MCF 10A (cell line): ENCODE results near the gene STAMBP. TPM values are rescaled to one million over a fixed set of nuclear protein-coding genes. Genes with fewer than 3 reads are reported as not detected.

Experiments
- BruUV-seq: library from RNA; stranded (reverse); fragments of 400-500 nt; replicated peaks from 2 replicates; lab custom pipeline; 2021; lab: Mats Ljungman, UMichigan
- CTCF ChIA-PET: fragments of 300-600 bp; sonication (Branson Sonifier 250); formaldehyde crosslinking; extraction: SDS; loops from one replicate; lab custom pipeline; 2021; ENCODE audit warnings: antibody characterized with exemption, inconsistent platforms; lab: Yijun Ruan, JAX
- POLR2A ChIA-PET: fragments of 300-600, 350-650 bp; sonication (Branson Sonifier 250); formaldehyde crosslinking; extraction: SDS; loops from one replicate; lab custom pipeline; 2020; ENCODE audit warnings: antibody characterized with exemption, inconsistent platforms; lab: Yijun Ruan, JAX
- DNase-seq: peaks from one replicate; pipeline ENCODE4 v3.0.0-alpha.2; 2018; ENCODE audit not compliant: unreplicated experiment
- H3K27ac Mint-ChIP-seq: one replicate; pipeline ENCODE4 v1.8.0; 2022; ENCODE audit warnings: mild to moderate bottlenecking, low read depth, mixed read lengths; ENCODE audit not compliant: unreplicated experiment
- H3K27me3 Mint-ChIP-seq: one replicate; pipeline ENCODE4 v1.8.0; 2022; ENCODE audit warnings: mixed read lengths; ENCODE audit not compliant: insufficient read depth, unreplicated experiment
- H3K36me3 Mint-ChIP-seq: one replicate; pipeline ENCODE4 v1.8.0; 2022; ENCODE audit warnings: mild to moderate bottlenecking, moderate library complexity, mixed read lengths; ENCODE audit not compliant: insufficient read depth, unreplicated experiment
- H3K4me1 Mint-ChIP-seq: one replicate; pipeline ENCODE4 v1.8.0; 2022; ENCODE audit warnings: mixed read lengths; ENCODE audit not compliant: insufficient read depth, unreplicated experiment
- H3K4me3 Mint-ChIP-seq: one replicate; pipeline ENCODE4 v1.8.0; 2022; ENCODE audit warnings: mild to moderate bottlenecking, moderate library complexity, mixed read lengths; ENCODE audit not compliant: unreplicated experiment
- H3K9me3 Mint-ChIP-seq: one replicate; pipeline ENCODE4 v1.8.0; 2022; ENCODE audit warnings: mixed read lengths; ENCODE audit not compliant: unreplicated experiment
- CTCF ChIP-seq: fragments of 200-600 bp; IDR thresholded peaks from one replicate; pipeline ENCODE4 v1.8.0; 2022; ENCODE audit warnings: antibody characterized with exemption, mild to moderate bottlenecking; ENCODE audit not compliant: unreplicated experiment
- intact Hi-C: fragments of 100-400 bp; cut with micrococcal nuclease; formaldehyde crosslinking; loops from 2 replicates; pipeline ENCODE4 v1.14.1; 2022
- total RNA-seq: library from RNA; stranded (reverse); gene quantifications from 2 replicates; pipeline ENCODE4 v1.2.3, GENCODE V29; 2022

The STAMBP gene
- total RNA-seq, 1 experiment from 2014 or later, result 66.3 TPM

- Mint-ChIP-seq H3K4me1 (no peaks in the 10 kb centered on the region), H3K27me3 (no peaks in the 10 kb centered on the region), H3K36me3 (no peaks in the 10 kb centered on the region), H3K27ac (no peak overlapping the region), H3K9me3 (no peaks in the 10 kb centered on the region), H3K4me3 (no peak overlapping the region)
- BruUV-seq, result no TSS peak
- intact Hi-C loops, result no loop called here
- ChIA-PET POLR2A (no interaction called here), CTCF (no interaction called here)
- TF ChIP-seq CTCF, result no peak
- no peak for DNase-seq
Measured at GRCh38 chr2:73913414-73914054, 84.8 kb downstream of the STAMBP start.

- TF ChIP-seq CTCF, result no peak
- no peaks in the 10 kb centered on the region for H3K36me3 Mint-ChIP-seq
- H3K27me3 Mint-ChIP-seq, result no peaks in the 10 kb centered on the region
- ChIA-PET POLR2A (no interaction called here), CTCF (no interaction called here)
- intact Hi-C loops, result no loop called here
- no peaks in the 10 kb centered on the region for H3K9me3 Mint-ChIP-seq
- H3K4me3 Mint-ChIP-seq, result no peak overlapping the region
- no peaks in the 10 kb centered on the region for H3K4me1 Mint-ChIP-seq
- no TSS peak for BruUV-seq
- no peak overlapping the region for H3K27ac Mint-ChIP-seq
- no peak for DNase-seq
Measured at GRCh38 chr2:73914667-73915066, 85.9 kb downstream of the STAMBP start.

GRCh38 chr2:73915437-73915993, 86.8 kb downstream of the STAMBP start:
- CTCF ChIA-PET, result interaction anchor here (0.7 kb wide), 1 partner anchor 10 kb away, joined by 4 read pairs; no protein-coding TSS in a partner anchor

GRCh38 chr2:73916666-73917065, 87.9 kb downstream of the STAMBP start:
- H3K4me3 Mint-ChIP-seq, result no peak overlapping the region
- no peak for TF ChIP-seq CTCF
- no peaks in the 10 kb centered on the region for H3K4me1 Mint-ChIP-seq
- POLR2A ChIA-PET, result interaction anchor here (0.8 to 0.9 kb wide), 2 partner anchors 9 to 10 kb away, joined by 3 read pairs; no protein-coding TSS in a partner anchor
- intact Hi-C loops, result no loop called here
- no peaks in the 10 kb centered on the region for H3K9me3 Mint-ChIP-seq
- CTCF ChIA-PET, result interaction anchor here (0.6 to 0.9 kb wide), 3 partner anchors 9 to 69 kb away, joined by 3 read pairs; no protein-coding TSS in a partner anchor
- no peaks in the 10 kb centered on the region for H3K27me3 Mint-ChIP-seq
- no peaks in the 10 kb centered on the region for H3K36me3 Mint-ChIP-seq
- no peak for DNase-seq
- BruUV-seq, result no TSS peak
- H3K27ac Mint-ChIP-seq, result no peak overlapping the region

More at GRCh38 chr2:73915437-73915993, 86.8 kb downstream of the STAMBP start:
- intact Hi-C loops, result no loop called here
- no peak for TF ChIP-seq CTCF
- POLR2A ChIA-PET, result no interaction called here
- H3K27ac Mint-ChIP-seq, result no peak overlapping the region
- DNase-seq, result no peak
- no peak overlapping the region for H3K4me3 Mint-ChIP-seq
- BruUV-seq, result no TSS peak
- H3K9me3 Mint-ChIP-seq, result no peaks in the 10 kb centered on the region
- no peaks in the 10 kb centered on the region for H3K27me3 Mint-ChIP-seq
- H3K4me1 Mint-ChIP-seq, result no peaks in the 10 kb centered on the region
- H3K36me3 Mint-ChIP-seq, result no peaks in the 10 kb centered on the region
